ENCODE measurements around the gene DDX1.
"Not testable (repeated sequence)": the region's sequence is repeated elsewhere in the genome, so short reads cannot be mapped to it uniquely, and the experiment has no call there.

The DDX1 gene

GRCh38 chr2:15609341-15610042, 17.8 kb downstream of the DDX1 start:
- ChIA-PET CTCF (no interaction called here), POLR2A (no interaction called here)
- DNase-seq (ENCODE audit: extremely low spot score), result no peak
- TF ChIP-seq ELF4 (IDR thresholded peaks at IDR 0.05) (no peak), ZNF384 (IDR thresholded peaks at IDR 0.05) (no peak), FOXA1 (IDR thresholded peaks at IDR 0.05) (no peak), BHLHE40 (IDR thresholded peaks at IDR 0.05; ENCODE audit: borderline replicate concordance) (no peak), L3MBTL2 (conservative IDR thresholded peaks at IDR 0.05) (no peak)

- ChIA-PET POLR2A (no interaction called here), CTCF (no interaction called here)
- DNase-seq (ENCODE audit: extremely low spot score), result no peak
- TF ChIP-seq FOXA1 (IDR thresholded peaks at IDR 0.05) (no peak), BHLHE40 (IDR thresholded peaks at IDR 0.05; ENCODE audit: borderline replicate concordance) (no peak), HDGF (IDR thresholded peaks at IDR 0.05; ENCODE audit: borderline replicate concordance) (no peak), CTBP1 (IDR thresholded peaks at IDR 0.05; ENCODE audit: borderline replicate concordance) (no peak), LEF1 (IDR thresholded peaks at IDR 0.05; ENCODE audit: borderline replicate concordance) (no peak), SP1 (IDR thresholded peaks at IDR 0.05) (no peak), FOXM1 (IDR thresholded peaks at IDR 0.05; ENCODE audit: borderline replicate concordance) (no peak), SUZ12 (IDR thresholded peaks at IDR 0.05) (no peak), NFRKB (IDR thresholded peaks at IDR 0.05) (no peak), ELF4 (IDR thresholded peaks at IDR 0.05) (no peak), ARNT (IDR thresholded peaks at IDR 0.05) (no peak), L3MBTL2 (conservative IDR thresholded peaks at IDR 0.05) (no peak), TARDBP (IDR thresholded peaks at IDR 0.05) (no peak), ZNF384 (IDR thresholded peaks at IDR 0.05) (no peak), FOXK2 (IDR thresholded peaks at IDR 0.05) (no peak)
- TF ChIP-seq, protein P1, sequence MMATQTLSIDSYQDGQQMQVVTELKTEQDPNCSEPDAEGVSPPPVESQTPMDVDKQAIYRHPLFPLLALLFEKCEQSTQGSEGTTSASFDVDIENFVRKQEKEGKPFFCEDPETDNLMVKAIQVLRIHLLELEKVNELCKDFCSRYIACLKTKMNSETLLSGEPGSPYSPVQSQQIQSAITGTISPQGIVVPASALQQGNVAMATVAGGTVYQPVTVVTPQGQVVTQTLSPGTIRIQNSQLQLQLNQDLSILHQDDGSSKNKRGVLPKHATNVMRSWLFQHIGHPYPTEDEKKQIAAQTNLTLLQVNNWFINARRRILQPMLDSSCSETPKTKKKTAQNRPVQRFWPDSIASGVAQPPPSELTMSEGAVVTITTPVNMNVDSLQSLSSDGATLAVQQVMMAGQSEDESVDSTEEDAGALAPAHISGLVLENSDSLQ (IDR thresholded peaks at IDR 0.05), result no peak
Observed at GRCh38 chr2:15610430-15610952, 18.8 kb downstream of the DDX1 start.

DNA sequence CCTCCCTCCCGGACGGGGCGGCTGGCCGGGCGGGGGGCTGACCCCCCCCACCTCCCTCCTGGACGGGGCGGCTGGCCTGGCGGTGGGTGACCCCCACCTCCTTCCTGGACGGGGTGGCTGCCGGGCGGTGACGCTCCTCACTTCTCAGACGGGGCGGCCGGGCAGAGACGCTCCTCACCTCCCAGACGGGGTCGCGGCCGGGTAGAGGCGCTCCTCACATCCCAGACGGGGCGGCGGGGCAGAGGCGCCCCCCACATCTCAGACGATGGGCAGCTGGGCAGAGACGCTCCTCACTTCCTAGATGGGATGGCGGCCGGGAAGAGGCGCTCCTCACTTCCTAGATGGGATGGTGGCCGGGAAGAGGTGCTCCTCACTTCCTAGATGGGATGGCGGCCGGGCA, 20.4 kb downstream of the DDX1 start:
- CTCF ChIA-PET, POLR2A ChIA-PET: not testable (repeated sequence)

GRCh38 chr2:15613736-15614429, 22.2 kb downstream of the DDX1 start:
- ChIA-PET CTCF (no interaction called here), POLR2A (no interaction called here)
- TF ChIP-seq L3MBTL2 (conservative IDR thresholded peaks at IDR 0.05), result no peak
- TF ChIP-seq, protein P1 (IDR thresholded peaks at IDR 0.05), result no peak
- no peak for TF ChIP-seq HDGF (IDR thresholded peaks at IDR 0.05; ENCODE audit: borderline replicate concordance)
- no peak for TF ChIP-seq SUZ12 (IDR thresholded peaks at IDR 0.05)
- no peak for TF ChIP-seq ZNF384 (IDR thresholded peaks at IDR 0.05)
- TF ChIP-seq FOXM1 (IDR thresholded peaks at IDR 0.05; ENCODE audit: borderline replicate concordance), result no peak
- no peak for TF ChIP-seq TARDBP (IDR thresholded peaks at IDR 0.05)
- no peak for TF ChIP-seq SP1 (IDR thresholded peaks at IDR 0.05)
- no peak for TF ChIP-seq NFRKB (IDR thresholded peaks at IDR 0.05)
- TF ChIP-seq ARNT (IDR thresholded peaks at IDR 0.05), result no peak
- TF ChIP-seq FOXA1 (IDR thresholded peaks at IDR 0.05), result no peak
- no peak for TF ChIP-seq CTBP1 (IDR thresholded peaks at IDR 0.05; ENCODE audit: borderline replicate concordance)
- TF ChIP-seq FOXK2 (IDR thresholded peaks at IDR 0.05), result no peak
- no peak for TF ChIP-seq BHLHE40 (IDR thresholded peaks at IDR 0.05; ENCODE audit: borderline replicate concordance)
- no peak for TF ChIP-seq LEF1 (IDR thresholded peaks at IDR 0.05; ENCODE audit: borderline replicate concordance)
- TF ChIP-seq ELF4 (IDR thresholded peaks at IDR 0.05), result no peak
- DNase-seq (ENCODE audit: extremely low spot score), result no peak

More for the DNA sequence above, 20.4 kb downstream of the DDX1 start:
- DNase-seq (ENCODE audit: extremely low spot score), result not testable (repeated sequence)

GRCh38 chr2:15614545-15615300, 23.1 kb downstream of the DDX1 start:
- TF ChIP-seq SUZ12 (IDR thresholded peaks at IDR 0.05), result no peak
- TF ChIP-seq BHLHE40 (IDR thresholded peaks at IDR 0.05; ENCODE audit: borderline replicate concordance), result no peak
- TF ChIP-seq TARDBP (IDR thresholded peaks at IDR 0.05), result no peak
- no peak for TF ChIP-seq FOXM1 (IDR thresholded peaks at IDR 0.05; ENCODE audit: borderline replicate concordance)
- TF ChIP-seq L3MBTL2 (conservative IDR thresholded peaks at IDR 0.05), result no peak
- TF ChIP-seq FOXK2 (IDR thresholded peaks at IDR 0.05), result no peak
- TF ChIP-seq NFRKB (IDR thresholded peaks at IDR 0.05), result no peak
- TF ChIP-seq SP1 (IDR thresholded peaks at IDR 0.05), result no peak
- no peak for TF ChIP-seq FOXA1 (IDR thresholded peaks at IDR 0.05)
- TF ChIP-seq ARNT (IDR thresholded peaks at IDR 0.05), result no peak
- no peak for TF ChIP-seq ELF4 (IDR thresholded peaks at IDR 0.05)
- no peak for TF ChIP-seq LEF1 (IDR thresholded peaks at IDR 0.05; ENCODE audit: borderline replicate concordance)
- TF ChIP-seq ZNF384 (IDR thresholded peaks at IDR 0.05), result no peak
- no peak for TF ChIP-seq CTBP1 (IDR thresholded peaks at IDR 0.05; ENCODE audit: borderline replicate concordance)
- no peak for TF ChIP-seq HDGF (IDR thresholded peaks at IDR 0.05; ENCODE audit: borderline replicate concordance)
- TF ChIP-seq, protein P1 (IDR thresholded peaks at IDR 0.05), result no peak
- CTCF ChIA-PET, result no interaction called here
- POLR2A ChIA-PET, result no interaction called here
- DNase-seq (ENCODE audit: extremely low spot score), result no peak

All from HEK293T (cell line).